ENCODE data around the gene GPC1.

GRCh38 chr2:240401308-240401707, 34.2 kb upstream of the GPC1 start:
- TF ChIP-seq CTCF (IDR thresholded peaks at IDR 0.05 in 4 of 5, conservative IDR thresholded peaks at IDR 0.05 in 1 of 5) (no peak), POLR2A (IDR thresholded peaks at IDR 0.05) (no peak)
